ENCODE measurements around the gene FOLR2.

FOLR2 gene

GRCh38 chr11:72208281-72208680 lies 8.3 kb upstream of the FOLR2 start:
- no peak for DNase-seq

- DNase-seq: no peak
Observed at GRCh38 chr11:72209101-72209500, 7.5 kb upstream of the FOLR2 start.

GRCh38 chr11:72217841-72218240 lies 1.2 kb downstream of the FOLR2 start:
- DNase-seq: no peak

DNA sequence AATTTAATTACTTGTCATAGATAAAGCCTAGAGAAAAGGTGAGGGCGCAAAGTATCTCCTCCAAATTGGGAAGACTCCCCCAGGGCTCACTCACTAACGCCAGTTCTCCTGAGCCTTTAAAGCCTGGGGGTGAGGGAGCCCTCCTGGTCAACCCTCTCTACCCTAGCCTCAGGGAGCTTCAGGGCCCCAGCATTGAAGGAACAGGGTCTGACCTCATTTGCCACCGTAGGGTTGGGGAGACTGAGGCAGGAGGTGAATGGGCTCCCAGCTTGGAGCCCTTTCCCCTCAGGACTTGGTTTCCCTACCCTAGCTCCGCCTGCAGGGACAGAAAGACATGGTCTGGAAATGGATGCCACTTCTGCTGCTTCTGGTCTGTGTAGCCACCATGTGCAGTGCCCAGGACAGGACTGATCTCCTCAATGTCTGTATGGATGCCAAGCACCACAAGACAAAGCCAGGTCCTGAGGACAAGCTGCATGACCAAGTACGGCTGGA lies 1.7 kb downstream of the FOLR2 start:
- no peak for DNase-seq

DNA sequence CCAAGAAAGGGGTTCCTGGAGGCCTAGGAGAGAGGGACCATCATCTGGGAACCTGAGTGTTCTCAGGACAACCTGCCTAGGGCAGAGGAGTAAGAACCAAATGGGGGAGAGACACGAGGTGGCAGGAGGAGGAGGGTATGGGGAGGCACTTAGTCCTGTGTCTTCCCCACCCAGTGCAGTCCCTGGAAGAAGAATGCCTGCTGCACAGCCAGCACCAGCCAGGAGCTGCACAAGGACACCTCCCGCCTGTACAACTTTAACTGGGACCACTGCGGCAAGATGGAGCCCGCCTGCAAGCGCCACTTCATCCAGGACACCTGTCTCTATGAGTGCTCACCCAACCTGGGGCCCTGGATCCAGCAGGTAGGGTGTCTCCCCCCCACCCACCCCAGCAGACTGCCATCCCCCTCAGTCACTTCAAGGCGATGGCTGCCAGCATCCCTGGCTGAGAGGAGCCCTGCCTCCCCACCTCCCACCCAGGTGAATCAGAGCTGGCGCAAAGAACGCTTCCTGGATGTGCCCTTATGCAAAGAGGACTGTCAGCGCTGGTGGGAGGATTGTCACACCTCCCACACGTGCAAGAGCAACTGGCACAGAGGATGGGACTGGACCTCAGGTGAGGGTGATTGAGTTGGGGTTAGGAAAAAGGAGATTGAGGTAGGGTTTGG lies 4.2 kb downstream of the FOLR2 start:
- DNase-seq: no peak

DNA sequence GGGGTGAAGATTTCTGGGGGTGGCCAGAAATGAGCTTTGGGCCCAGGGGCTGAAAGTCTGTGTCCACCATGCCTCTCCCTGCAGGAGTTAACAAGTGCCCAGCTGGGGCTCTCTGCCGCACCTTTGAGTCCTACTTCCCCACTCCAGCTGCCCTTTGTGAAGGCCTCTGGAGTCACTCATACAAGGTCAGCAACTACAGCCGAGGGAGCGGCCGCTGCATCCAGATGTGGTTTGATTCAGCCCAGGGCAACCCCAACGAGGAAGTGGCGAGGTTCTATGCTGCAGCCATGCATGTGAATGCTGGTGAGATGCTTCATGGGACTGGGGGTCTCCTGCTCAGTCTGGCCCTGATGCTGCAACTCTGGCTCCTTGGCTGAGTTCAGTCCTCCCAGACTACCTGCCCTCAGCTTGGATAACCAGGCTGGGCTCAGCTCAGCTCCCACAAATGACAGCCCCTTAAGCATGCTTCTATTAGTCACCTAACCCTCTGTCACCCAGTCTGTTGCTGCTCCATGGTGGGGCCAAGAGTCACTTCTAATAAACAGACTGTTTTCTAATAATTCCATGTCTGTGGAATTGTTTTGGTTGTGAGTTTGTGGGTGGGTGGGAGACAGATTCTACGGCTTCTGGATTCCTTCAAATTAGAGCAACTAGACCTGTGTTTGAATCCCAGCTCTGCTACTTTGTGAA lies 4.9 kb downstream of the FOLR2 start:
- DNase-seq: peak; percentile 42

DNA sequence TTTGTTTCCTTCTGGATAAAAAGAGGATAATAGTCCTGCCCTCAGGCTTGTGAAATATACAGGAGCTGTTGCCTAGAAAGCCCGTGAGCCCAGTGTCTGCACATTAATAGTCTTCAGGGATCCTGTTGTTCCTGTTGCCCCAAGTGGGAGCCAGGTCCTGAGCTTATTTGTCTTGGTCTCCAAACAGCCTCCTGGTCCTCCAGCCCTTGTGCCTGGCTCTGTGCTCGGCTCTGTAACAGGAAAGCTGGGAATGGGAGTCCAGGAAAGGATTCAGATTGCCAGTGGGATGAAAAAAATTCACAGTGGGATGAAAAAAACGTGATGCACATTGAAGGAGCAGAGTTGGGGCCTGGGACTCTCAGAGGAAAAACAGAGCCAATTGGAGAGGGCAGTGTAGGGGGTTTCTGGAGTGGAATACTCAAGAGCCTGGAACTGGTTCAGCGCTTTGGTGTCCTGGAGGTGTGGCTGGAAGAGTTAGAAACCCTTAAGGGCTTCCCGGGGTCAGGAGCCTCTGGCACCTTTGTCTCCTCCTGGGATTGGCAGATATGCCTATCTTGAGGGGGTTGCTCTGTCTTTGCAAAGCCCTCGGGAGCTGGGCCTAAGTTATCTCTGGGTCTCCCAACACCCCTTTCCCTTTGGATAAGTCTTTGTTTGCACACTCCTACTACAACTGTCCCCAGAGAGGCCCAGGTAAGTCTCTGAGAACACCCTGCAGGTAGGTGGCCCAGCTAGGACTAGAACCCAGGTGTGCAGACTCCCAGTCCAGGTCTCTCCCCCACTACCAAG lies 5.7 kb downstream of the FOLR2 start:
- no peak for DNase-seq

DNA sequence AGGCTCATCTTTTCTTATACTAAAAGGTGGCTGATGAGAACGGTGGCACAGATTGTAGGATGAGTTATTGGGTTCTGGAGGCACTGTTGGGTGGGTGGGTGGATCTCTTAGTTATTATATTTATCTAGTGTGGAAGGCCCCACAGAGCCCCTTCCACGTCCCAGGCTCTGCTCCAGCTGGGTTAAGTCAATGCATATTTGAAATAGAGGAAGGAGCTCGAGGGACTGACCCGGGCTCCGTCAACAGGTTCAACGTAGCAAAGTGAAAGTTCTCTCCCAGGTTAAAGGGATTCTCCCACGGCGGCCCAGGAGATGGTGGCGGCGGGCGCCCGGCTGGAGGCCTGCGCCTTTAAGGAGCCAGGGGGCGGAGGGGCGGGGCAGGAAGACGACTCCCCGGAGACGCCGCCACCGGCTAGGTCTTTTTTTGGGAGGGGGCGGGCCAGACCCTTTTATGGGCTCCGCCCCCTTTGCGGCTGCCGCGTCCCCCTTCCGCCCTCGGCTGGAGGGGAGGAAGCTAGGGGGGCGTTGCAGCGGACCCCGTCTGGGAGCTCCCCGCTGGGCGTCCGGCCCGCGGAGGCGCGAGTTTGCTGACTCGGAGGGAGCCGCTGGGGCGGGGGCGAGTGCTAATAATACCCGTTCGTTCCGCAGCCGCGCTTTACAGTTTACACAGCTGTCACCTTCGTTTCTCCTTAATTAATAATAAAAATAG lies 6.5 kb downstream of the FOLR2 start:
- DNase-seq: peak; percentile 93

DNA sequence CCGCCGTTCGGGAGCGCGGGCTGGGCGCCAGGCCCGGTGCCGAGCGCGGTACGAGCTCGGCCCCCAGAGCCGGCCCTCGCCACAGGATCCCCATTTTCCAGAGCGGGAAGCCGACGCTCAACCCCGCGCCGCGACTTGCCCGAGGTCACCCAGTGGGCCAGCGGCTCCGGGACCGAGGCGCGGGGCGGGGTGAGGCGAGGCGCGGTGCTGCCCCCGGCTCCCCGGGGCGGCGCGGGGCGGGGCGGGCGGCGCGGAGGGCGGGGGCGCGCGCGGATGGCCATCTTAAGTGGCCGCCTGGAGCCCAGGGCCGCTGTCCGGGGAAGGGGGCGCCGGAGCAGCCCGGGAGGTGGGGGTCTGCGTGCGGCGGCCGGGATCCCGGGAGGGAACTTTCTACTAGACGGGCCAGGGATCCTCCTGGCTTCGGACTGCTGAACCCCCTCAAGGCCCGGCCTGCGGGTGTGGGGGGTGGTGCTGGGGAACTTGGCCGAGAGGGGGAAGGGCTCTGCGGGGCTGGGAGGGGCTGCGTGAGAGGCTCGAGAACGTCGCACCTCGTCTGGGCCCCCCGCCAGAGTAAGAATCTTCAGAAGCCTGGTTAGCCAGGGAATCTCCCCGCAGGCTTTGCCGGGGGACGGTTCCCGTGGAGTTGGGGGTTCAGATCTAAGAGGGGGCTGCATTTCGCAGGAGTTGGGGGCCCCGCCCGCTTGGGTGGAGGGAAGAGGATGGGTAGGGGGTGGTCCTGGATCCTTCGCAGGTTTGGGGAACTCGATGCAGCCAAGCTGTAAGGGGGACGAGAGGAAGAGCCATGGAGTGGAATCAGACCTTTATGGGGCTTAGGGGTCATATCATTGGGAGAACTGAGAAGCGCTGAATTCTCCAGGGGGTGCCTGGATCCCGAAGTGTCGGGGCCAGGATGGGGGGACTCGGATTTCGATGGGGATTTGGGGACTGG lies 7.3 kb downstream of the FOLR2 start:
- peak; percentile 52 for DNase-seq

DNA sequence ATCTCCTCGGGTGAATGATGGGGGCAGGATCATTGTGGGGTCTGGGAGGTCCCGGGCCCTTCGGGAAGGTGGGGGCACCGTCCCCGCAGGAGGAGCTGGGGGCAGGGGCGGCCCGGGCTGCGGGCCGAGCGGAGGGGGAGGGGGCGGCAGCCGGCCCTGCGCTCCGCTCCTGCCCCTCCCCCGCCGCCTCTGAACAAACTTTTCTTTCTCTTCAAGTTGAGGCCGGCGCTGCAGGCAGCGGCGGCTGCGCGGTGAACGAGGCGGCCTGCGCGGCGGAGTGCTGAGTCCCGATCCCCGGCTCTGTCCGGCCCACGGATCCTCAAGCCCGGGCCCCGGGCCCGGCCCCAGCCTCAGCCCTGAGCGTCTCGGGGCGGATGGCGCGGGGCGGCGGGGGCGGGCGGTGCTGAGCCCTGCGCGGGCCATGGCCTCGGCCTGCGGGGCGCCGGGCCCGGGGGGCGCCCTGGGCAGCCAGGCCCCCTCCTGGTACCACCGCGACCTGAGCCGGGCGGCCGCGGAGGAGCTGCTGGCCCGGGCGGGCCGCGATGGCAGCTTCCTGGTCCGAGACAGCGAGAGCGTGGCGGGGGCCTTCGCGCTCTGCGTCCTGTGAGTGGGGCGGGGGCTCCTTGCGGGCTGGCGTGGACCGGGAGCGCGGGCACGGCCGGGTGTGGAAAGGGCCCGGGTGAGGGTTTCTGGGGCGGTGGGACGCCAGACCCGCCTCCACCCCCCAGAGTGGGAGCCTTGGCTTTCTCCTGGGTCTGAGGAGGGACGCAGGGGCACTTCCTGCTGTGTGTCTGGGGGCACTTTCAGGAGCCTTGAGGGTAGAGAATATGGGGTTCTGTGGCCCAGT lies 8.2 kb downstream of the FOLR2 start, which contains the start of gene INPPL1:
INPPL1 (plus strand) TSS at position 204 of the 847 bp plus-strand sequence; CDS start at position 422, 218 bp downstream.
- DNase-seq: peak; percentile 13

DNA sequence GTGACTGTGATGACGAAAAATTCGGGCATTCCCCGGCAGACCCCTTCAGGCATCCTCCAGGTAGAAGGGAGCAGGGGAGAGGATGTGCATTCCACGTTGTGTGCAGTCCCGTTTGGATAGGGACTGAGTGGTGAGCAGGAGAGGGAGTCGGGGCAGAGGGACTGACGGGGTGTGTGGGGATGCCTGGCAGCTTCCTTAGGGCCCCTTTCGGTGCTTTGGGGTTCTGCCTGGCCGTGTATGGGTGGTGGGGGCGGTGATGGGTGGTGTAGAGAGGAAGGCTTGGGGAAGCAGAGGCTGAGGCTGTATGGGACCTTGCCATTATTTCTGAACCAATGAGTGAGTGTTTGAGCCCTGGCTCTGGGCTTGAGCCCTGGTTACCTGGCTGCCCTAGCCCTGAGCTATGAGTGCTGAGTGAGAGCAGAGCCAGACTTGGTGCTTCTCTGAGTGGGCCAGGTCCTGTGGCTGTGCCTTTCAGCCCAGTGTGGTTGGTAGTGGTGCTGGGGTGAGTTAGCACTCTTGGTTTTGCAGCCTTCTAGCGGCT lies 8.9 kb downstream of the FOLR2 start:
- peak; percentile 16 for DNase-seq

- no peak for DNase-seq
Observed at GRCh38 chr11:72226701-72227100, 10.1 kb downstream of the FOLR2 start.

- no peak for DNase-seq
Observed at GRCh38 chr11:72227316-72228228, 11.0 kb downstream of the FOLR2 start.

- DNase-seq: no peak
Observed at GRCh38 chr11:72228229-72228843, 11.7 kb downstream of the FOLR2 start.

DNA sequence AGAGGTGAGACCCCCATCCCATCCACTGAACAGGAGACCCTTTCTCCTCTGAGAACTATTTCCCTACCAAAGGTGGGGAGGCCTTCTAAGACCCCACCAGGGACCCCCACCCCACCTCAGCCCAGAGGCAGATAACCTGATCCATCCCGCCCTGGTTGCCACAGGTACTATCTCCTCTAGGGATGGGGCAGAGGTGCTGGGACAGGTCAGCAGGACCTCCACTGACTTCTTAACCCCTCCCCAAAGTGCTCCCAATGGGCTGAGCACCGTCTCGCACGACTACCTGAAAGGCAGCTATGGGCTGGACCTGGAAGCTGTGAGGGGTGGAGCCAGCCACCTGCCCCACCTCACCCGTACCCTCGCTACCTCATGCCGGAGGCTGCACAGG lies 12.2 kb downstream of the FOLR2 start:
- no peak for DNase-seq

- DNase-seq: no peak
Observed at GRCh38 chr11:72229336-72229924, 12.8 kb downstream of the FOLR2 start.

GRCh38 chr11:72229925-72230763 lies 13.6 kb downstream of the FOLR2 start:
- no peak for DNase-seq

Data from CD4-positive, alpha-beta T cell treated with Interferon gamma for 1 hour (primary cell).